HEK293T (cell line): ENCODE measurements around the gene IL23A.

ENCODE experiments used
- BHLHE40 ChIP-seq: fragments of 450-650 bp; IDR thresholded peaks from 2 replicates; pipeline ENCODE4 v1.6.1; 2016; ENCODE audit warnings: mild to moderate bottlenecking, moderate library complexity, borderline replicate concordance
- PKNOX1 ChIP-seq: fragments of 450-650 bp; IDR thresholded peaks from 2 replicates; pipeline ENCODE4 v1.6.1; 2016
- ZNF384 ChIP-seq: fragments of 450-650 bp; IDR thresholded peaks from 2 replicates; pipeline ENCODE4 v1.6.1; 2016

DNA sequence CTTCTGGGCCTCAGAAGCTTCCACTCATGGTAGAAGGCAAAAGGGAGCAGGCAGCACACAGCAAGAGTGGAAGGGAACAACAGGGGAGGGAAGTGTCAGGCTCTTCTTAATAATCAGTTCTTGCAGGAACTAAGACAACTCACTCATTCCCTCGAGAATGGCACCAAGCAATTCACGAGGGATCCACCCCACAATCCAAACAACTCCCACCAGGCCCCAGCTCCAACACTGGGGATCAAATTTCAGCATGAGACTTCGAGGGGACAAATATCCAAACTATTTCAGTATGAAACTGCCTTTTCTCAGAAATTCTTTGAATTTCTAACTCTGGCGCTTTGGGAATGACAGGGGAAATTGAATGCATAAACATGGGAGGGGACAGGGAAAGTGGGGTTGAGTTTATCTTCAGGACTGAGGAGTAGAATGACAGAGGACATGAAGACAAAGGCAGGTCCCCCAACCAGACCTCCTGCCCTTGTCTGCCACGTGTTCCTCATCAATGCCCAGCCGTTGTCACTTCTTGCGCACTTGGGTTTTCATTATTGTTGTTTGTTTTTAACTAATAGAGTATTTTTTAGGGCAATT is 48.6 kb downstream of the IL23A start:
- TF ChIP-seq ZNF384 (no peak), PKNOX1 (no peak), BHLHE40 (no peak)
